RPMI8226 (cell line): ENCODE data around the gene LRP8.

Experiments used
- DNase-seq: peaks from one replicate; pipeline ENCODE4 v3.0.0-alpha.2; 2015

Gene LRP8

GRCh38 chr1:53328009-53328461 lies at the start of gene LRP8:
Gene LRP8, minus strand, starts transcription at chr1:53328070. Its CDS starts 158 bp downstream, at chr1:53327912.
- peak; percentile 88 for DNase-seq

DNA sequence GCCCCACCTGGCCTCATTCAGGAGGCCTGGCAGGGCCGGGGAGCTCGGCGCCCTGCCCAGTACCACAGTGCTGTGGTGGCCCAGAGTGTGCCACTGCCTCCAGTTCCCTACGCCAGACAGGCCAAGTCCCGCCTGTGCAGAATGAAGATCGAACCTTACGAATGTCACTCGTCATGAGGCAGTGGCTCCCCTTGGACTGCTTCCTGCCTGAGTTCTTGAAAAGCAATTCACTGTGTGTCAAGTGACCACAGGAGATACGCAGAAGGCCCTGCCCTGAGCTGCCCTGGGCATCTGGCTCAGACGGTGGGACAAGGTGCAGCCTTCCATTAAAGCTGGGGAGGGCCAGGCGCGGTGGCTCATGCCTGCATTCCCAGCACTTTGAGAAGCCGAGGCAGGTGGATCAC lies 49.6 kb upstream of the LRP8 start:
- DNase-seq, result no peak

DNA sequence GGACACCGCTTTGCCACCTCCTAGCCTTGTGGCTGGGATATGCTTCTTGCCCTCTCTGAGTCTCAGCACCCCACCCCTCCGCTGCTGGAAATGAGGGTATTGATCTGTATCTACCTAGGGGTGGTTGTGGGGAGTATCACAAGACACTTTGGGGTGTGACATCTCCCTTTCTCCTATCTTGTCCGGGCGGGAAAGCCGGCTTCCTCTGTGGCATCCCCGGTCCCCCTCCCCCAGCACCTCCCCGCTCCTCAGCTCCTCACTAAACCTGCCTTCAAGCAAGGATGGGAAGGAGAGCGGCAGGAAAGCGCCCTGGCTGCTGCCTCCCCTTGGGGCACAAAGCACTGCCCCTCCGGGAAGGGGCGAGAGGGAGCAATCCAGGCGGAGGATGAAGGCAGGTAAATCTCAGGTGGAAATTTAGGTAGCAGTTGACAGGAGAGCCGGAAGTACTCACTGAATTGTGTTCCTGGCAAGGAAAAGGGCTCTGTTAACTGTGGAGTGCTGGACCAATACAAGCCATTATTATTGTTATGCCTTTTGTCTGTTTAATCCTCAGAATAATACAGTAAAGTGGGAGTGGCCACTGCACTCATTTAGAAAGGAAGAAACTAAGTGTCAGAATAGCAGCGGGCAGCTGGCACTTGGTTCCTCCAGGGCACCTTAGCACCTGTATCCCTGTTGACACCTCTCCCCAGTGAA lies 49.0 kb upstream of the LRP8 start:
- peak; percentile 79 for DNase-seq

DNA sequence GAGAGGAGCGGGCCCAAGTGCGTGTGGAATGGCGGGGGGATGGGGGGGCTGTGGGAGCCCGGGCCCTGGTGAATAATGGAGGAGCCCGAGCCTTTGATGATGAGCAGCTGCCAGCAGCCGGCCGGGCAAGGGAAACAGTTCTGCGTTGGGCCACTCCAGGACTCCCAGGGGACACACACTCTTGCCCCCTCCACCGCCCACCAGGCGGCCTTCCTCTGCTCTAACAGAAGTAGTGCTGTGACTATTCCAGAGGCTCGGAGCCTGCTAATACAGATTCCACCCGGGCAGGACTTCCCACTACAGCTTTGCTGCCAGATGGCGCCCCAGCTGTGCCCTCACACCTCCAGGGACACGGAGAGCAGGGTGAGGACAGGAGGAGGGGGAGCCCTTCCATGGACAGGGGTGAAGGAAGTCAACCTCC lies 48.2 kb upstream of the LRP8 start:
- no peak for DNase-seq

- DNase-seq, result no peak
These were observed 47.6 kb upstream of the LRP8 start for GRCh38 chr1:53375440-53375839.

GRCh38 chr1:53373246-53373645 lies 45.4 kb upstream of the LRP8 start:
- no peak for DNase-seq

DNA sequence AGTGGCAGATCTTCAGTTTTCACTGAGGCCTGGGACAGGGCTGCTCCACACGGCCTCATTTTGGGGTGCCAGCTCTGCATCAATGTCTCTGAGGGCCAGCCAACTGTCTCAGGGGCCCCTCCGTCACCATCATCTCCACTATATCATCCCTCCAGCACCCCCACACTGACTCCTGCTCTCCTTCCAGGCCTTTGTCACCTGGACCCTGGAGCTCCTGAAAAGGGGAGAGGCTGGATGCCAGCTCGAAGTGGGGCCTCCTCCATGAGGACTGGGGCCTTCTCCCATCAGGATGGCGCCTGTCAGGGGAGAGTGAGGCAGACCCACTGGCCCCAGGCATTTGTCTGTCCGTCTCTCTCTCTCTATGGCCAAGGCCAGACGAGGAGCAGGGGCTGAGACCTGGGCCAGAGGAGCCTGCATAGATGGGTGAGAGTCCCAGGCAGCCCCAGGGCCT lies 44.7 kb upstream of the LRP8 start:
- no peak for DNase-seq

DNA sequence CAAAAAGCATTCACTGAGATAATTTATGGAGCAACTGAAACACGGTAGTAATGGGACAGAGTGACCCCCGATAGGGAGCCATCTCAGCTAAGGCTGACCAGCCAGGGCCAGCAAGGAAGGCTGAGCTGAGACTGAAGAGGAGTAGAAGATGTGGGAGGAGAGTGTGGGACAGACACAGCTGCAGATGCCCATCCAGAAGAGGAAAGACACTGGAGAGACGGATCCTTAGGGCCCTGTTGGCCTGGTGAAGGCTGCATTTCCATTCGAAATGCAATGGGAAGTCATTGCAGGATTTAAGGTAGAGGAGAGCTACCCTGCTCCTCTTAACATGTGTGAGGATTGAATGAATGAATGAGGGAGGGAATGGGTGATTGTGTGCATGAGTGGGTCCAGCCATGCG lies 44.0 kb upstream of the LRP8 start:
- no peak for DNase-seq

- DNase-seq, result no peak
These were observed 43.3 kb upstream of the LRP8 start for GRCh38 chr1:53371121-53371666.

DNA sequence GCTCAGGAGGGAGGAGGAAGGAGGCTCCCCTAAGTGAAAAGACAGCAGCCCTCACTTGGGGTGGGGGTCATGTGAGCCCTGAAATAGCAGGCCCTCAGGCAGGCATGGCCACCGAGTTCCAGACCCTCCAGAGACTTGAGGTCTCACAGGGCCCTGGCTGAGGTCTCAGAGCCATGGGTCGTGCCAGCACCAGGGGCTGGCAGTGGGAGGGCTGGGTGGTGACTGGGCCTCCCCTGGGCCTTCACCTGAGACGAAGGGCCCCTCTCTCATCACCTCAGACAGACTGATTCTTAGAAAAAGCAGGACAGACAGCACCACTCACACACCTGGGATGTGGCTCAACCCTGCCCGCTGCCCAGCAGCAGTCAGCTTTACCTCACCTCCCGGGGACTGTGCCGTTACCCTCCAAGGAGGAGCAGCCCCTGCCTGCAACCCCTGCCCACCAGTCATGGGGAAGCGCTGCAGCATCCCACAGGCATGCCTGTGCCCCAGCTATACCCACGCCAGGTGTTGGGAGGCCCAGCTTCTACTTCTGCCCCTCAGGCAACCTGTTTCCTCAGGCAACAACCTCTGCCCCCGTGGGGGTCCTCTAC lies 42.6 kb upstream of the LRP8 start:
- DNase-seq, result no peak

GRCh38 chr1:53369761-53370160 lies 41.9 kb upstream of the LRP8 start:
- DNase-seq, result no peak

DNA sequence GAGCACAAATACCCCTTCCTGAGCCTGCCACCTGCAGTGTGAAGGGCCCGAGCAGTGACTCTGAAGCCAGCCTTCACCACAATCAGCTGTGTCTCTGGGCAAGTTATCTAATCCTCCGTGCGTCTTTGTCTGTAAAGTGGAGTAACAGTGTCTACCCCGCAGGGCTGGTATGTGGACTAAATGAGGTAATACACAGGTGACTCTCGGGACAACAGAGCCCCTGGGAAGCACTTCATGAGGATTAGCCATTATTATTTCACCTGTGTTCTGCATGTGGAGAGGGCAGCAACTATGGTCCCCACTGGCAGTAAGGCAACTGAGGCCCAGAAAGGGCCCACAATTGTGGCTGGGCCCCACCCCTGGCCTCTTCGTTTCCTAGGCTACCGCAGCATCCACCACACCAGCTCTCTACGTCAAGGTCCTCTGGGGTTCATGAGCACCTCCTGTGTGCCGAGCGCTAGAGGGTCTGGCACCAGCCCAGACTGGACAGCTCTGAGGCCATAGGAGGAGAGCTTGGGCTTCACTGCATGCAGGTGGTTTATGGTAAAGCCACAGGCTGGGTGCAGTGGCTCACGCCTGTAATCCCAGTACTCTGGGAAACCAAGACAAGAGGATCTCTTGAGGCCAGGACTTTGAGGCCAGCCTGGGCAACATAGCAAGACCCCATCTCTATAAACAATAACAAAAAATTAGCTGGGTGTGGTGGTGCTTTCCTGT lies 41.3 kb upstream of the LRP8 start:
- DNase-seq, result no peak

DNA sequence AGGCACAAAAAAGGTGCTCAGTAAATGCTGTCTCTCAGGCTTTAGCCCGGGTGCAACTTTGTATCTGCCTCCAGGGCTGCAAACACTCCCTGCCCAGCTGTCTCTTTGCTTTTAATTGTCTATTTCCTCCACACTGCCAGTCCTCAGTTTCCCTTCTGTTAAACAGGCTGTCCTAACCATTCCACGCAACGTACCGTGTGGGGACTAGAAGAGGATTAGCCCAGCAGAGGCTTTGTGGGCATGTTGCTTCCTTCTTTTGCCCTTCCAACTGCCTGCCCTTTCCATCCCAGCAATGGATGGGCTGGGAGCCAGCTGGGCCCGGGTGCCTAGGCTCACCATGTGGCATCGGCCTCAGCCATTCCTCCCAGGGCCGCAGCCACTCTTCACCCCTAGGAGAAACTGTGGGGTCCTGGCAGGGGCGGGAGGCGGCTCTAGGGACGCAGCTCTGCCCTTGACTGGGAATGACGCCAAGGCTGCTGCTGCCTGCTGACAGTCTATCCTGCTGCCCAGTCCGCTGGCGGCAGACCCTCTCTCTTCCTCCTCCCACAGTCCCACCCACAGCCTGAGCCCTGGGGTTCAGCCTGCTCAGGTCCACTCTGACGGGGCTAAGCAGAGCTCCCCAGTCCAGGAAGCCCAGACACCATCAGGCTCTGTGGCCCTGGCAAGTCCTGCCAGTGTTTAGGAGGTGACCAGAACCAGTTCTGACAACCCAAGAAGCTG lies 40.6 kb upstream of the LRP8 start:
- peak; percentile 58 for DNase-seq

DNA sequence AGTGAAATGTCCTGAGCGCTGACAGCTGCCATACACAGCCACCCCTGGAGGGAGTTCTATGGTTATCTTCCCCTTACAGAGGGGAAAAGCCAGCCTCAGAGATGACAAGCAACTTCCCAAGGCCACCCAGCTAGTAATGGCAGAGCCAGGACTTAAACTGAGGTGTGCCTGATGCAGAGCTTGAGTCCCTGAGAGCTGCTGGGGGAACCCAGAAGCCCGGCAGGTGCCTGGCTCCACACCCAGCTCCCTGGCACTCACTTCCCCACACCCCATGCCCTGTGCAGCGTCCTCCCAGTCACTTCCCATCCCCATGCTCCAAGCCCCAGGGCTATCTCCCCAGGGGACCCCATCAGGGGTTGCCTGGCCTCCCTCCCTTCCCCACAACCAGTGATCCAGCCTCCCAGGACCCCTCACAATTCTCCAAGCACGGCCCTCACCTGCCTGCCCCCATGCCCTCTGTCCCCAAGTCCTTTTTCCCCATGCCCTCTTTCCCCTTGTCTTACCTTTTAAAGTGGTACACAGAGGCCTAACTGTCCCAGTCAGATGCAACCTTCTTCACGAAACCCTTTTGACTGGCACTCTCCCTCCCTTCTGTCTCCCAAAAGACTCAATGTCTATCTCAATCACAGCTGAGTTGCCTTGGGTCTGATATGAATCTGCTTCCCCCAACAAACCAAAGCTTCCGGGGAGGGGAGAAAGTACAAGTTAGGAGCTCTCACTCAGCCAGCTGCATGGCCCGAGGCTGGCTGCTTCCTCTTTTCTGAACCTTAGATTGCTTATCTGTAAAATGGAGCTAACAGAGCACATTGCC lies 39.8 kb upstream of the LRP8 start:
- peak; percentile 94 for DNase-seq

GRCh38 chr1:53366901-53367502 lies 39.1 kb upstream of the LRP8 start:
- no peak for DNase-seq

DNA sequence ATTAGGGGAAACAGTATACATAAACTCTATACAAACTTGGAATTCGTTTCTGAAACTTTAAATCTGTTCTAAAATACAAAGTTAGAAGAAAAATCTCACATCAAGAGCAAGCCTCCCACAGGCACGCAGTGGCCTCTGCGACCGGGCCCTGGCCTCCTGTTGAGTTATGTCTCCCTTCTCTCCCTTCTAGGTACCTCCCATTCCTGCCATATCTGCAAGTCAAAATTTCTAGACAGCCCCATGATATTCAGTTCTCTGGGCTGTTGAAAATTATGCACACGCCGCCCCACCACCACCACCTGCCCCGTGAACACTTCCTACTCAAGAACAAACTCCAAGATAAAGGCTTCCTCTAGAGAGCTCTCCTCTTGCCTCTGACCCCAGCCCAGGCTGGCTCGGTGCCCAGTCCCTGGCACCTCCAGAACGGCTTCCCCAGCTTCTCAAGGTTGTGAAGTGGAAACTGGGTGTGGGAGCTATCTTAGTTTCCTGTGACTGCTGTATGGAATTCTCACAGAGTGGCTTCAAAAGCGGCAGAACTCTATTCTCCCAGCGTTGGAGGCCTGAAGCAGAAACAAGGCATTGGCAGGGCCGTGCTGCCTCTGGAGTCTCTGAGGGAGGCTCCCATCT lies 37.7 kb upstream of the LRP8 start:
- DNase-seq, result no peak

- peak; percentile 65 for DNase-seq
These were observed 35.2 kb upstream of the LRP8 start for GRCh38 chr1:53362851-53363642.

GRCh38 chr1:53362270-53362669 lies 34.4 kb upstream of the LRP8 start:
- no peak for DNase-seq

DNA sequence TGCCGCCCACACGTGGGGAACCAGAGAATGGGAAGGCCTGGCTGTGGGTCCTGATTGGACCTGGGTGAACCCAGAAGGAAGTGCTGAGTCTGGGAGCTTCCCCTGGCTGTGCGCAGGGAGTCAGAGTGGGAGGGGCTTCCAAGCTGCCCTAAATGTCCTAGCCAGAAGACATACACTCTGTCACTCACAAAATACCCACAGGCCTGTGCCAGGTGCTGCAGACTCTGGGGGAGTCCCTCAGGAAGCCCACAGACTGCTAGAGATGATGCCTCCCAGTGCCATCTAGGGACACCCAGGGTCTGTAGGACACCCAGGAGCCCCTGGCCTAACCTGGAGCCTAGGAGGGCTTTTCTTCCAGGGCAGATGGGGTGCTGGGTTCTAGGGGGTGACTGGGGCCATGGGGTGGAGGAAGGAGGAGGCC lies 33.7 kb upstream of the LRP8 start:
- no peak for DNase-seq

DNA sequence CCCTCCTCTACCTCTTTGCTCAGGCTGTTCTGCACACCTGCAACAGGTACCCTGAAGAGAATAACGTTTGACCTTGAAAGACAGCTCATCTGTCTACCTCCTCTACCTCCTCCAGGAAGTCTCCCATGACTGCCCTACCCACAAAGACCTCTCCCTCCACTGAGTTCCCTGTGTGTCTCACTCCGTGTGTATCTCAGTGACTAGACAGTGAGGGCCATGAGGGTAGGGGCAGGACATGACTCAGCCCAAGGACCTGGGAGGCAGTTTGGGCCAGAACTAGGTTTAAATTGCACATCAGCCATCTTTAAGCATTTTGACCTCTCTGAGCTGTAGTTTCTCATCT lies 32.0 kb upstream of the LRP8 start:
- DNase-seq, result no peak
